Glutamatergic neuron (in vitro differentiated cells): ENCODE results near the gene LMNB1. TPM values are rescaled to one million over a fixed set of nuclear protein-coding genes. Genes with fewer than 3 reads are reported as not detected.
"Not testable (repeated sequence)": the region's sequence is repeated elsewhere in the genome, so short reads cannot be mapped to it uniquely, and the experiment has no call there.

ENCODE experiments used
- DNase-seq: peaks from one replicate; pipeline ENCODE4 v3.0.0; 2022
- H3K27ac Mint-ChIP-seq: one replicate; pipeline ENCODE4 v1.8.0; 2020; ENCODE audit warnings: mild to moderate bottlenecking, mixed read lengths, inconsistent platforms; ENCODE audit not compliant: unreplicated experiment
- H3K27me3 Mint-ChIP-seq: one replicate; pipeline ENCODE4 v1.8.0; 2020; ENCODE audit warnings: mild to moderate bottlenecking, moderate library complexity, mixed read lengths, inconsistent platforms; ENCODE audit not compliant: unreplicated experiment
- H3K36me3 Mint-ChIP-seq: one replicate; pipeline ENCODE4 v1.8.0; 2020; ENCODE audit warnings: mild to moderate bottlenecking, mixed read lengths, inconsistent platforms; ENCODE audit not compliant: unreplicated experiment
- H3K4me1 Mint-ChIP-seq: one replicate; pipeline ENCODE4 v1.8.0; 2020; ENCODE audit warnings: mild to moderate bottlenecking, low read depth, mixed read lengths, inconsistent platforms; ENCODE audit not compliant: unreplicated experiment
- H3K4me3 Mint-ChIP-seq: one replicate; pipeline ENCODE4 v1.8.0; 2020; ENCODE audit warnings: mild to moderate bottlenecking, mixed read lengths, inconsistent platforms; ENCODE audit not compliant: unreplicated experiment
- H3K9me3 Mint-ChIP-seq: one replicate; pipeline ENCODE4 v1.8.0; 2020; ENCODE audit warnings: mild to moderate bottlenecking, moderate library complexity, mixed read lengths, inconsistent platforms; ENCODE audit not compliant: unreplicated experiment
- total RNA-seq: library from RNA; stranded (reverse); fragmentation: NEBNext Ultra II Directional; extraction: Animal tissue kit (Norgen Biotek cat#: 25700); gene quantifications from one replicate; pipeline ENCODE4 v1.2.1, GENCODE V29; 2021; ENCODE audit not compliant: unreplicated experiment
- TF ChIP-seq, protein P1 (sequence below): fragments of 200-600 bp; sonication (generic); IDR thresholded peaks from one replicate; pipeline ENCODE4 v1.5.0; 2021; ENCODE audit not compliant: partially characterized antibody, unreplicated experiment

The LMNB1 gene
- total RNA-seq, 1 donor from 2014 or later, result 94.3 TPM

DNA sequence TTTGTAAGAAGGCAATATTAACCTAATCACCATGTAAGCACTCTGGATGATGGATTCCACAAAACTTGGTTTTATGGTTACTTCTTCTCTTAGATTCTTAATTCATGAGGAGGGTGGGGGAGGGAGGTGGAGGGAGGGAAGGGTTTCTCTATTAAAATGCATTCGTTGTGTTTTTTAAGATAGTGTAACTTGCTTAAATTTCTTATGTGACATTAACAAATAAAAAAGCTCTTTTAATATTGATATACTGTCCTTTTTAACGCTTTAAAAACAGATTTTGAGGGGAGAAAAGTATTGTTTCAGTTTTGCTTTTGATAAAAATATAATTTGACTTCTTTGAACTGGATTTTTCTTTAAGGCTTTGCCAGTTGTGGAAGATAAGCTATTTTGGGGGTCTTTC, 59.8 kb downstream of the LMNB1 start:
- Mint-ChIP-seq H3K27me3 (no peaks in the 10 kb centered on the region), H3K4me1 (no peaks in the 10 kb centered on the region), H3K27ac (no peak overlapping the region), H3K36me3 (no peaks in the 10 kb centered on the region), H3K4me3 (no peak overlapping the region), H3K9me3 (peaks cover 1% of the 10 kb centered on the region)
- TF ChIP-seq, protein P1, sequence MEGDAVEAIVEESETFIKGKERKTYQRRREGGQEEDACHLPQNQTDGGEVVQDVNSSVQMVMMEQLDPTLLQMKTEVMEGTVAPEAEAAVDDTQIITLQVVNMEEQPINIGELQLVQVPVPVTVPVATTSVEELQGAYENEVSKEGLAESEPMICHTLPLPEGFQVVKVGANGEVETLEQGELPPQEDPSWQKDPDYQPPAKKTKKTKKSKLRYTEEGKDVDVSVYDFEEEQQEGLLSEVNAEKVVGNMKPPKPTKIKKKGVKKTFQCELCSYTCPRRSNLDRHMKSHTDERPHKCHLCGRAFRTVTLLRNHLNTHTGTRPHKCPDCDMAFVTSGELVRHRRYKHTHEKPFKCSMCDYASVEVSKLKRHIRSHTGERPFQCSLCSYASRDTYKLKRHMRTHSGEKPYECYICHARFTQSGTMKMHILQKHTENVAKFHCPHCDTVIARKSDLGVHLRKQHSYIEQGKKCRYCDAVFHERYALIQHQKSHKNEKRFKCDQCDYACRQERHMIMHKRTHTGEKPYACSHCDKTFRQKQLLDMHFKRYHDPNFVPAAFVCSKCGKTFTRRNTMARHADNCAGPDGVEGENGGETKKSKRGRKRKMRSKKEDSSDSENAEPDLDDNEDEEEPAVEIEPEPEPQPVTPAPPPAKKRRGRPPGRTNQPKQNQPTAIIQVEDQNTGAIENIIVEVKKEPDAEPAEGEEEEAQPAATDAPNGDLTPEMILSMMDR, result no peak
- no peak for DNase-seq

DNA sequence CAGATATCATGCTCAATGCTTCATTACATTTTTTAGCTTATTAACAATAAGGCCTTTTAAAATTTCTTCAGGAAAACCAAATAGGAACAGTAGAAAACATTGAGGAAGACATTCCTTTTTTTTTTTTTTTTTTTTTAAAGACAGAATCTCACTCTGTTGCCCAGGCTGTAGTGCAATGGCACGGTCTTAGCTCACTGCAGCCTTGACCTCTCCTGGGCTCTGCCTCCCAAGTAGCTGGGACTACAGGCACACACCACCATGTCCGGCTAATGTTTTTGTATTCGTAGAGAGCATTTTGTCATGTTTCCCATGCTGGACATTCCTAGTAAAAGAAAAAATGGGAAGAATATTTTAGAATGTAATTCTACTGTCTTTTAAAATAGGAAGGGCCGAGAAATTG, 60.3 kb downstream of the LMNB1 start:
- Mint-ChIP-seq H3K27ac (no peak overlapping the region), H3K4me3 (no peak overlapping the region), H3K27me3 (no peaks in the 10 kb centered on the region), H3K4me1 (no peaks in the 10 kb centered on the region), H3K9me3 (peaks cover 1% of the 10 kb centered on the region), H3K36me3 (no peaks in the 10 kb centered on the region)
- no peak for DNase-seq
- TF ChIP-seq, protein P1, result no peak

DNA sequence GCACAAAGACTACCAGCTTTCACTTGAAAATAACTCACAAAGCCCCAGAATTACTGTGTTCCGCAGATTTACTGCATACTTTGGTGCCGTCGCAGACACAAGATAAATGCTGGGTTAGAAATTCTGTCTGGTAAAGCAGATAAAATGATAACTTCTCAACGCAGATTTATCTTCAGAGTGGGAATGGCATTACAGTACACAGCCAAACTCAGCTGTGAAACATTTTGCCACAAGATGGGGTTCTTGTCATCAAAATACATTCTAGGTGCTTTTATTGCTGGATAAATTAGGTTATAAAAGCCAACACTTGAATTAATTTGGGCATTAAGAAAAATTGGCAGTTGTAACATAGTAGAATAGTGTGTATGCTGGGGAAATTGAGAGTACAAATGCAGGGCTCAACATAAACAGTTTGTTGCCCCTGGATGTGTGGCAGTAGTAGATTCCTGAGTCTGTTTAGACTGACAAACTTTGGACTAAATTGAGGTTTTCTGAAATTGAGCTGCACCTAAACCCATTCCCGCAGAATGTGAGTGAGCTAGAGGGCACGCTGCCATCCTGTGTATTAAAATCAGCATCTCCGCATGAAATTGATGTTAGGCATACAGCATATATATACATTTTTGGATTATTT, 61.1 kb downstream of the LMNB1 start:
- Mint-ChIP-seq H3K27ac (no peak overlapping the region), H3K4me1 (no peaks in the 10 kb centered on the region), H3K36me3 (no peaks in the 10 kb centered on the region), H3K27me3 (no peaks in the 10 kb centered on the region), H3K9me3 (peaks cover 1% of the 10 kb centered on the region), H3K4me3 (no peak overlapping the region)
- DNase-seq, result no peak
- TF ChIP-seq, protein P1, result no peak

DNA sequence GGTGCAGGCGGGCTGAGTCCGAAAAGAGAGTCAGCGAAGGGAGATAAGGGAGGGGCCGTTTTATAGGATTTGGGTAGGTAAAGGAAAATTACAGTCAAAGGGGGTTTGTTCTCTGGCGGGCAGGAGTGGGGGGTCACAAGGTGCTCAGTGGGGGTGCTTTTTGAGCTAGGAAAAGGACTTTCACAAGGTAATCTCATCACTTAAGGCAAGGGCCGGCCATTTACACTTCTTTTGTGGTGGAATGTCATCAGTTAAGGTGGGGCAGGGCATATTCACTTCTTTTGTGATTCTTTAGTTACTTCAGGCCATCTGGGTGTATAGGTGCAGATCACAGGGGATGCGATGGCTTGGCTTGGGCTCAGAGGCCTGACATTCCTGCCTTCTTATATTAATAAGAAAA, 62.5 kb downstream of the LMNB1 start:
- H3K9me3 Mint-ChIP-seq, H3K27ac Mint-ChIP-seq, H3K4me1 Mint-ChIP-seq, H3K4me3 Mint-ChIP-seq, H3K27me3 Mint-ChIP-seq, DNase-seq, H3K36me3 Mint-ChIP-seq: not testable (repeated sequence)

DNA sequence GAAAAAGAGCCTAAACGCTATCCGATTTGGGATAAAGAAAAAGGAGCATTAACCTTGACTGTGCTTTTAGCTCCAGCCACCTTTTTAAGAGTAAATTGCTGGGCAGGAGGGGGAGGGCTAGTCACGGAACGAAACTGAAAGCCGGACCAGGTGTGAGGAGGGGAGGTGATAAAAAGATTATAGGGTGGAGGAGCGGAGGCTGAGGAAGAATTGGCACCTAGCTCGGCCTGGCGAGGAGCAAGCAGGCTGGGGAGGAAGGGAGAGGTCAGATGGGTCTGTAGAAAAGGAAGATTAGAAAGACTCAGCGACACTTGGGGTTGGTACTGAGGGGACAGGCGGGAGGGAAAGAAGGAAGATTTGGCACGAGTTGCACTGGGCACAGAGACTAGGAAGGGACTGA, 66.4 kb downstream of the LMNB1 start:
- peaks cover 31% of the 10 kb centered on the region for H3K4me1 Mint-ChIP-seq
- not testable (repeated sequence) for H3K27me3 Mint-ChIP-seq, DNase-seq, H3K36me3 Mint-ChIP-seq, H3K27ac Mint-ChIP-seq, H3K9me3 Mint-ChIP-seq, H3K4me3 Mint-ChIP-seq

DNA sequence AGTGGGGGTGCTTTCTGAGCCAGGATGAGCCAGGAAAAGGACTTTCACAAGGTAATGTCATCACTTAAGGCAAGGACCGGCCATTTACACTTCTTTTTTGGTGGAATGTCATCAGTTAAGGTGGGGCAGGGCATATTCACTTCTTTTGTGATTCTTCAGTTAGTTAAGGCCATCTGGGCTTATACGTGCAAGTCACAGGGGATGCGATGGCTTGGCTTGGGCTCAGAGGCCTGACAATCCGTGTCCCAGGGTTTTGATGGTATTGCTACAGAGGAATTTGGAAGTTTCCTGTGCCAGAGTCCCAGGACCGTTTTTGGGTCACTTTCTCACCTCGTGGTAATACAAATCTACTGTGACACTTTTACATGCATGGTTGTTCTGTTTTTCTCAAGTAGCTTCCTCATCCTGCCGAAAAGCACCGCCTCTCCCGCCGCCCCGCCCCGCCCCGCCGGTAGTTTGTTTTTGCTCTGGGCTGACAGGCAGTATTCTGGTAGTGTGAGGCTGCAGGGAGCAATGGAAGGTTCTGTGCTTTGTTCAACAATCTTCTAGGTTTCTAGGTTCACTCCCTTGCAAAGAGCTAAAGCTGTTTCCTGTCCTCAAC, 68.6 kb downstream of the LMNB1 start:
- not testable (repeated sequence) for DNase-seq, H3K4me3 Mint-ChIP-seq
- H3K4me1 Mint-ChIP-seq, result peaks cover 39% of the 10 kb centered on the region

More for the DNA sequence above, 68.6 kb downstream of the LMNB1 start:
- not testable (repeated sequence) for H3K9me3 Mint-ChIP-seq, H3K27me3 Mint-ChIP-seq, H3K27ac Mint-ChIP-seq, H3K36me3 Mint-ChIP-seq
